Activated naive CD8-positive, alpha-beta T cell treated with anti-CD3 and anti-CD28 coated beads, Interleukin-2, amount 50 U/mL, for 16 hours (primary cell): ENCODE data around the gene PJVK.
"Not testable (repeated sequence)": the region's sequence is repeated elsewhere in the genome, so short reads cannot be mapped to it uniquely, and the experiment has no call there.

Experiments used
- DNase-seq: peaks from one replicate; pipeline ENCODE4 v3.0.0-alpha.2; 2020; ENCODE audit warnings: low read depth, low spot score

PJVK gene

GRCh38 chr2:178429336-178429735 lies 21.8 kb upstream of the PJVK start:
- DNase-seq, result no peak

GRCh38 chr2:178436662-178437061 lies 14.5 kb upstream of the PJVK start:
- no peak for DNase-seq

DNA sequence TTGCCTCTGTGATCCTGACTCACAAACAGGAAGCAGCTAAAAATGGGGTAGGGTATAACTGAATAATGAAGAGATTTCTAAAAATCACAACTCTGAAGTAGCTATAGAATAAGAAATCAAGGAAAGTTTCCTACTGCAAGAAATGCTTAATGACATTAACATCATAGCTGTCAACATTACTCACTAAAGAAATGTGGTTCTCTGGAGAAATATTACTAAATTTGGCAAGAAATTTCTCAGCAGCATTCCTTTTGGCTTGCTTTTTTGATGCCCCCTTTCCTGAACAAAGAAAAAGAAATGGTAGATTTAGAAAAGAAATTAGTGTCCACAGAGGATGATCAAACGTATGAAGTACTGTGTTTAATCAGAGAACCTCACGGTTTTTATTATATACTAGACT lies 9.8 kb upstream of the PJVK start:
- DNase-seq, result no peak

DNA sequence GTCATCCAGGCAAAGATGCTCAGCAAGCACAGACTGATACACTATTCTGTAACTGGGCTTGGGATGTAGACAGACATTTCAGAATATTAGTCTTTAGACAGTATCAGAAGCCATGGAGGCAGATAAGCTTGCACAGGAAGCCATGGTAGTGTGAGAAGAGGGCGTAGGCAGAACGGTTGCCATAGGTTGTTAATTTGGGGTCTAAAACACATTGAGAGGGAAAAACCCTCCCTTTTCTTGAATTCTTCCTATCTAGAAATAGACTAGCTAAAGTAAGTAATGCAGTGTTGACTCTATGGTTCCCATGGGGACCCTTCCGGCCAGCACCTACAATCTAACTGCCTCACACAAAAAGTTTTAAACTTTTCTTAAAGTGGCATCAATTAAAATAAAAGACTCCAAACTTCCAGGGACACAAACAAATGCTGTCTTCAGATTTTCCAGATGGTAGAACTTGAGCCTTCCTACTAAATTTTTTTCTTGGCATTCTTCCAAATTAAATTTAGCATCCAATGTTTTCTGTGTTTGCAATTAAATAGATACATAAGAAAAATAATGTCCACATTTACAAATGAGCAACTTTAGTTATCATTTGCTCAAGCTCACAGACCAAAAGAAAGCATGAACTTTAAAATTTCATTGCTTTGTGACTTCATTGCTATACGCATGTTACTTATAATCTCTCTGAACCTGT lies 2.1 kb upstream of the PJVK start:
- no peak for DNase-seq

GRCh38 chr2:178449700-178450523 lies 1.3 kb upstream of the PJVK start:
- DNase-seq, result no peak

DNA sequence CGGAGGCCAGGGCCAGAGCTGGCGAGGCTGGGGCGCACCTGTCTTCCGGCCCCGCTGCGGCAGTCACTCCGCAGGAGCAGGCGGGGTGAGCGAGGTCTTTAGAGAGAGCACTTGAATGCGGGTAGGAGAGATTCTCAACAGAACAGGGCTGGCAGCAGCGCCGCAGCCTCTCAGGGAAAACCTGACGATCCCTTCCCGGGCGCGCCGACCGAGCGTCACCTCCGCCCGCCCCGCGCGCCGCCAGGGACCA lies 729 bp upstream of the PJVK start:
- DNase-seq, result no peak

GRCh38 chr2:178452334-178452733 lies 1.2 kb downstream of the PJVK start:
- DNase-seq, result no peak

- no peak for DNase-seq
Measured at GRCh38 chr2:178452870-178453269, 1.7 kb downstream of the PJVK start.

- no peak for DNase-seq
Measured at GRCh38 chr2:178455947-178456346, 4.8 kb downstream of the PJVK start.

GRCh38 chr2:178457390-178457886 lies 6.3 kb downstream of the PJVK start:
- DNase-seq, result no peak

GRCh38 chr2:178469219-178469849 lies 18.2 kb downstream of the PJVK start:
- no peak for DNase-seq

DNA sequence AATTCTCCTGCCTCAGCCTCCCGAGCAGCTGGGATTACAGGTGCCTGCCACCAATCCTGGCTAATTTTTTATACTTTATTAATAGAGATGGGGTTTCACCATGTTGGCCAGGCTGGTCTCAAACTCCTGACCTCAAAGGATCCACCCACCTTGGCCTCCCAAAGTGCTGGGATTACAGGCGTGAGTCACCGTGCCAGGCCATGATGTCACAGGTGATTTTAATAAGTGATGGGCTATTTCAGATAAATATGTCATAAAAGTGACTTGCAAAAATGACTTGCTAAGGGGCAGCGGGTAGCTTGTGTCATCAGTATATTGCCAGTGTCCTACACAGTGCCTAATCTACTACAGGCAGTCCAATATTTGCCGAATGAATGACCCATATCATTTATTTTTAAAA lies 20.1 kb downstream of the PJVK start:
- not testable (repeated sequence) for DNase-seq

DNA sequence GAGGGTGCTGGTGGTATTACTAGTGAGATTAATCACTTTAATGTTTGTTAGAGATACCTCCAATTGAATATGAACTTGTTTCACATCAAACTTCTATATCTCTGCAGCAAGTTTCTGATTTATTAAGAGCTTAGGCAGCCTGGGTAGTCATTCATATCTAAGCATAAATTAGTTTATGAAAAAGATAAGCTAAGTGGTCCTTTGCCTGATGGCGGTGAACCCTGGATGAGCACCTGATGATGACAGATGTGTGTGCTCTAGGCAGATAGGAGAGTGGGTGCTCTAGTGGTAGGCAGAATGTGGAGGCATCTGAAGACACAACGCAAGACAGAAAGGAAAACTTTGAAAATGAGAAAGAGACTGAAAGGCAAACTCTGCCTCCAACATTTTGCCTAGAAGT lies 22.2 kb downstream of the PJVK start:
- DNase-seq, result no peak

DNA sequence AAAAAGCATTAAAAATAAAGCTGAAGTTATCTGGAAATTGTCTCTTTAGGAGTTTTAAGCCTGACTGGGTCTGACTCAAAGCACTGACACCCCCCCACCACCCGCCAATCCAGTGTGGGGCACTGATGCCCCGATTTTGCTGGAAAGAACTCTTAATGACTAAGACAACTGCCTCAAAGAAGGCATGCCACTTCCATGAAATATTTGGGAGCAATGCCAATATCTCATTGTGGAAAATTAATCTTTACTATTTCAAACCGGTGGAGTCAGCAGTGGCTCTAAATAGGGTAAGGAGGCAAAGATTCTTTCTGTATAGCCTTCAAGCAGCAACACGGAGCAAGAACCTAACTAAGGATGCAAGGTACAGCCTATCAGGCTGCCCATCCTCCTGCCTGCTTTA lies 22.8 kb downstream of the PJVK start:
- DNase-seq, result no peak

- DNase-seq, result no peak
Measured at GRCh38 chr2:178474560-178474959, 23.4 kb downstream of the PJVK start.

- no peak for DNase-seq
Measured at GRCh38 chr2:178476477-178476876, 25.3 kb downstream of the PJVK start.

GRCh38 chr2:178477443-178478129 lies 26.4 kb downstream of the PJVK start:
- DNase-seq, result no peak

- no peak for DNase-seq
Measured at GRCh38 chr2:178478130-178478438, 26.9 kb downstream of the PJVK start.

- peak; percentile 58 for DNase-seq
Measured at GRCh38 chr2:178478439-178479274, 27.5 kb downstream of the PJVK start, which contains the start of gene FKBP7. TSS of gene FKBP7 (minus strand) at chr2:178478600. CDS start at chr2:178478499, 101 bp downstream.

DNA sequence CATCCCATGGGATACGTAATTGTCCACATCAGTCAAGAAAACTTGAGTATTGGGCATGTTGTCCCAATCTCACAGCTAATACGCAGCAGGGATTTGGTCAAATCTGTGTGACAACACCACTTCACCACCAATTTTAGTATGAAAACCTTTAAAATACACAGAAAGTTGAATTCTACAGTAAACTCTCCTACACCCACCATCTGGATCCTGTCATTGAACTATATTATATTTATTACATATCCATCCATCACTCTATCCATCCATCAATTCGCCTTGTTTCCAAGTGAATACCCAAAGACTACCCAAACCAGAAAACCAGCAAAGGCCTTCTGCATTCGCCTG lies 28.1 kb downstream of the PJVK start:
- DNase-seq, result no peak

- DNase-seq, result no peak
Measured at GRCh38 chr2:178479758-178480226, 28.6 kb downstream of the PJVK start.
